Suprapubic skin (tissue), 3 donors: ENCODE data around the gene RASSF9.

Source experiments
- CTCF ChIP-seq, 2 donors: fragments of 200-600 bp in 1 of 2; fragments of 450-650 bp in 1 of 2; sonication (generic) in 1 of 2; IDR thresholded peaks; one replicate each; pipeline ENCODE4 v1.5.1; 2016 to 2019; ENCODE audit warnings: antibody characterized with exemption in 2 of 2, mild to moderate bottlenecking in 1 of 2, moderate library complexity in 1 of 2
- POLR2A ChIP-seq, 2 donors: fragments of 450-650 bp; IDR thresholded peaks; one replicate each; pipeline ENCODE4 v1.6.1; 2017; ENCODE audit warnings: antibody characterized with exemption in 2 of 2, mild to moderate bottlenecking in 2 of 2, moderate library complexity in 2 of 2

GRCh38 chr12:85779768-85780167 is 56.4 kb downstream of the RASSF9 start:
- no peak for TF ChIP-seq CTCF (IDR thresholded peaks at IDR 0.05)
- no peak for TF ChIP-seq POLR2A (IDR thresholded peaks at IDR 0.05)
